ENCODE measurements around the gene BBX.

BBX gene

DNA sequence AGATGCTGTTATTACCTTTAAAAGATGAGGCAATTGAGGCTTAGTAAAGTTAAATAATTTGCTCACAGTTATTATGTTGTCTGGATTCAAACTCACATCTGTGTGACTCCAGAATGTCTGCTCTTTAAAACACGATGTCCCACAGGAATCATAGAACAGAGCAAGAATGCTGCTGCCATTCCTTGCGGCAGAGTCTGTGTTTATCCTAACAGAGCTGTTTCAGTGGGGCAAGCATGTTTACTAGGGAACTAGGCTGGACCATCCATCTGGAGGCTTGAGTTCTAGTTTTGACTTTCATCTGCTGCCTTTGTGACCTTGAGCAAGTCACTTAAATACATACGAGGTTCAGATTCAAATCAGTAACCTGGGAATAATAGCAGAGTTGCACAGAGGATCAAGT lies 72.1 kb downstream of the BBX start:
- no peaks in the 10 kb centered on the region for H3K36me3 ChIP-seq
- H3K9me3 ChIP-seq, result no peaks in the 10 kb centered on the region
- H3K4me3 ChIP-seq (ENCODE audit: low read depth, low read length), result no peak overlapping the region
- TF ChIP-seq, protein P1, sequence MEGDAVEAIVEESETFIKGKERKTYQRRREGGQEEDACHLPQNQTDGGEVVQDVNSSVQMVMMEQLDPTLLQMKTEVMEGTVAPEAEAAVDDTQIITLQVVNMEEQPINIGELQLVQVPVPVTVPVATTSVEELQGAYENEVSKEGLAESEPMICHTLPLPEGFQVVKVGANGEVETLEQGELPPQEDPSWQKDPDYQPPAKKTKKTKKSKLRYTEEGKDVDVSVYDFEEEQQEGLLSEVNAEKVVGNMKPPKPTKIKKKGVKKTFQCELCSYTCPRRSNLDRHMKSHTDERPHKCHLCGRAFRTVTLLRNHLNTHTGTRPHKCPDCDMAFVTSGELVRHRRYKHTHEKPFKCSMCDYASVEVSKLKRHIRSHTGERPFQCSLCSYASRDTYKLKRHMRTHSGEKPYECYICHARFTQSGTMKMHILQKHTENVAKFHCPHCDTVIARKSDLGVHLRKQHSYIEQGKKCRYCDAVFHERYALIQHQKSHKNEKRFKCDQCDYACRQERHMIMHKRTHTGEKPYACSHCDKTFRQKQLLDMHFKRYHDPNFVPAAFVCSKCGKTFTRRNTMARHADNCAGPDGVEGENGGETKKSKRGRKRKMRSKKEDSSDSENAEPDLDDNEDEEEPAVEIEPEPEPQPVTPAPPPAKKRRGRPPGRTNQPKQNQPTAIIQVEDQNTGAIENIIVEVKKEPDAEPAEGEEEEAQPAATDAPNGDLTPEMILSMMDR (IDR thresholded peaks at IDR 0.05; ENCODE audit: low read depth, low read length), result no peak
- no peaks in the 10 kb centered on the region; the same call in 1 of the 2 replicates for H3K4me1 ChIP-seq
- no peak for DNase-seq
- H3K27me3 ChIP-seq, result no peaks in the 10 kb centered on the region

DNA sequence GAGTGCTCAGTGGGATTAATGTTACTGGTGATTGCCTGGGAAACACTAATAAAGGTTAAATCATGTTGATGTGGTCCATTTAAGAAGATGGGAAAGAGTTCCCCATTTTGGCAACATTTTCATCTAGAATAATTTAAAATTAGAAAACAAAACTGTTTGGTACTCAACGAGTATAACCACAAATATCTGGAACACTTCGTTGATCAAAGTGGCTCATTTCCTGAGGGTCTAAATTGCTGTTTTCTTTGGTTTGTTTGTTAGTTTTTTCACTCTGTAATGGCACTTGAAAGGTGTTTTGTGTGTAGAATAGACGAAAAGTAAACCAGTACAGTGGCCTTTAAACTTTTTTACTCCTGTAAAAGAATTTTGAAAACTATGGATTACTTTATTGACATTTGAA lies 73.9 kb downstream of the BBX start:
- Histone ChIP-seq H3K4me1 (no peaks in the 10 kb centered on the region; the same call in 1 of the 2 replicates), H3K4me3 (ENCODE audit: low read depth, low read length) (no peak overlapping the region), H3K36me3 (no peaks in the 10 kb centered on the region), H3K27me3 (no peaks in the 10 kb centered on the region), H3K9me3 (no peaks in the 10 kb centered on the region)
- TF ChIP-seq, protein P1 (IDR thresholded peaks at IDR 0.05; ENCODE audit: low read depth, low read length), result no peak
- DNase-seq, result no peak

DNA sequence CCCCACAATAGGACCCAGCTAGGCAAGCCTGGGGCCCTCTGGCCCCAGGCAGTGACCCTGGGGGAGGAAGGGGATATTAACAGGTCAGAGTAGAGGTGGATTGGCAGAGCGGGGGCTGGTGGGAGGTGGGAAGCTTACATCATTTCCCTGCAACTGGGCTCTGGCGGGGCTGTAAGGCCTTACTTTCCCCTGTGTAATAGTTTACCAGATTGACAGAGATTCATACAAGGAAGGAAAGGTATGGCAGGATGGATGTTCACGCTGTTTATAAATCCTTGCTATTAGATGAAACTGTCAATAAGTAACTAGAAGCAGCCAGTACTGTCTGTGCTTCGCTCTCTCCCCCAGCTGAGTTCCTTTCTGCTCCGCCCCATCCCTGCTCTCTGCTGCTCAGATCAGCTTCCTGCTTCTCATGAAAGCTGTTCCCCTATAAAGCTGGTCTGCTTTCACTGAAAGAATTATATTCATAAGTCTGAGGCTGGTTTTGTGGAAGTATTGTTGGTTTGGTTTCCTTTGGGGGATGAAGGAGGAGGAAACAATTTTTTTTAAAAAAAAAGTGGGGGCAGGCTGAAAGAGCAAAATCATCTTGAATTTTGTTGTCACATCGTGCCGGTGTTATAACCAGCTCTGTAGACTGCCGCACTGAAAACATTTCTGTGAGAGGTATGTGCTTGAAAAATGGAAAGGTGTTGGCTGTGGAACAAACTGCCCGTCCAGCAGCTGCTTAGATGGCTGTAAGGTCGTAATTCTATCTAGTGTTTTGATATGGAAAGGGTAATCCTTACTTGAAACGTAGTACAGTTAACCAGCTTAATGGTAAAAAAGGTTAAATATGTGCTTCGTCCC lies 76.4 kb downstream of the BBX start:
- Histone ChIP-seq H3K4me1 (no peaks in the 10 kb centered on the region), H3K27me3 (no peaks in the 10 kb centered on the region), H3K9me3 (no peaks in the 10 kb centered on the region; the same call in 1 of the 2 replicates), H3K36me3 (no peaks in the 10 kb centered on the region), H3K4me3 (ENCODE audit: low read depth, low read length) (no peak overlapping the region)
- DNase-seq, result peak; percentile 8
- TF ChIP-seq, protein P1 (IDR thresholded peaks at IDR 0.05; ENCODE audit: low read depth, low read length), result no peak

DNA sequence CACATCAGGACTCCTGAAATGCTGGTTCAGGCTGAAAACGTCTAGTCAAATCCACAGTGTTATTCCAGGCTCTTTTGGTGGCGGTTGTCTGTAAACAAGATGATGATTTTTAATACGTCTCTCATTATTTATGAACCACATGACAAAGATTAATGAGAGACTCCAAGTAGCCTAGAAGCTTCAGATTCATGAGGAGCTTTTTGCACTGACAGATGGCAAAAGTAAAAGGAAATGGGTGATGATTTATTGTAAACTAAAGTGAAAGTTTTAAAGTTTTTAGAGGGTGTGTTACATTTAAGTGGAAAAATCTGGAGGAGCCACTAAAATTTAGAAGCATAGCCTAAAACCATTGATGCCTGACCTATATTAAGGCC lies 77.0 kb downstream of the BBX start:
- Histone ChIP-seq H3K36me3 (no peaks in the 10 kb centered on the region), H3K27me3 (no peaks in the 10 kb centered on the region), H3K4me3 (ENCODE audit: low read depth, low read length) (no peak overlapping the region), H3K9me3 (no peaks in the 10 kb centered on the region; the same call in 1 of the 2 replicates), H3K4me1 (no peaks in the 10 kb centered on the region)
- TF ChIP-seq, protein P1 (IDR thresholded peaks at IDR 0.05; ENCODE audit: low read depth, low read length), result no peak
- no peak for DNase-seq

DNA sequence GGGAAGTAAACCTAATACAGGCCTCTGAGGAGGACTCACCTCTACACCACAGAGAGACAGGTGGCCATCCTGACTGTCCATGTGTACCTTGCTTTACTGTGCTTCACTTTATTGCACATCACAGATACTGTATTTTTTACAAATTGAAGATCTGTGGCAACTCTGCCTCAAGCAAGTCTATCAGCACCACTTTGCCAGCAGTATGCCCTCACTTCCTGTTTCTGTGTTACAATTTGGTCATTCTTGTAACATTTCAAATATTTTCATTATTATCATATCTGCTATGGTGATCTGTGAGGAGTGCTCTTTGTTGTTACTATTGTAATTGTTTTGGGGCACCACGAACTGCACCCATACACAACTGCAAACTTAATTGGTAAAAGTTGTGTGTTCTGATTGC lies 78.0 kb downstream of the BBX start:
- H3K27me3 ChIP-seq, result no peaks in the 10 kb centered on the region
- no peak for DNase-seq
- no peaks in the 10 kb centered on the region for H3K36me3 ChIP-seq
- TF ChIP-seq, protein P1 (IDR thresholded peaks at IDR 0.05; ENCODE audit: low read depth, low read length), result no peak
- no peak overlapping the region for H3K4me3 ChIP-seq (ENCODE audit: low read depth, low read length)
- no peaks in the 10 kb centered on the region for H3K4me1 ChIP-seq
- H3K9me3 ChIP-seq, result no peaks in the 10 kb centered on the region; the same call in 1 of the 2 replicates

Data from BE2C (cell line).